Measurements from ENCODE around the gene ALDH5A1.
A peak's percentile ranks its signal among the peaks of the same experiment; 100 is the strongest.
"Not testable (repeated sequence)": the region's sequence is repeated elsewhere in the genome, so short reads cannot be mapped to it uniquely, and the experiment has no call there.

The ALDH5A1 gene

DNA sequence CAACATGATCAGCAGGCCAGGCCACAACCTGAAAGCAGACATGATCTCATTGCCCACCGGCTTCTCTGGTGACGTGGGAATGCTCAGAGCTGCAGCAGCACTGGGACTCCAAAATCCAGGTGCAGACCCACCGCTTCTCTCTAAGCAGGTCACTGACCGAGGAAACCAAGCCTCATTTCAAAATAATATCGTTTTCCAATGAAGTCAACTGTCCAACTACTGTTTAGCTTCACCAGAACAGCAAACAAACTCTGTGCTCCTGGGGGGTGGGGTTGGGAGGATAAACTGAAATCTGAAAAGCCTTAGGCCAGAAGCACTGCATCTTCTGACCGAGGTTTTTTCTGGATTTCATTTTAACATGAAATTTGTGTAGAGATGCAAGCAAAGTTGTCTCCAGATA lies 5.3 kb upstream of the ALDH5A1 start, which contains the start of gene GPLD1:
TSS of gene GPLD1 (minus strand) at position 109 of the 400 bp plus-strand sequence. CDS start at position 42, 67 bp downstream.
- DNase-seq, result no peak

DNA sequence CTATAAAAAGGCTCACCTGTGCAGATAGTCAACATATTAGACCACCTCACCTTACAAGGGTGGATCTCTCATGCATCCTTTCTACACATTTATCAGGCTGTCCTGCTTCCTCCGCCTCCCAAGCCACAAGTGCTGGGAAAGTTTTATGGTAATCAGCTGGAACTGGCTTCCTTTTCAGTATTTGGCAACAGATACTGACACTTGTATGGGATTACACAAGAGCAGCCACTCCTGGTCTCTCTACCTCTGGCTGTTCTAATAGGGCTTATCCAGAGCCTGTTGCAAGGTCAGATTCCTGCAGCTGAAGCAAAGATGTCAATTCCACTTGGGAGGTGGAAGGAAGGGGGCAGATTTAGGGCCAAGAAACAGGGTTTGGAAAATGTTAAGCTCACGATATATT lies 4.9 kb upstream of the ALDH5A1 start:
- DNase-seq, result no peak

DNA sequence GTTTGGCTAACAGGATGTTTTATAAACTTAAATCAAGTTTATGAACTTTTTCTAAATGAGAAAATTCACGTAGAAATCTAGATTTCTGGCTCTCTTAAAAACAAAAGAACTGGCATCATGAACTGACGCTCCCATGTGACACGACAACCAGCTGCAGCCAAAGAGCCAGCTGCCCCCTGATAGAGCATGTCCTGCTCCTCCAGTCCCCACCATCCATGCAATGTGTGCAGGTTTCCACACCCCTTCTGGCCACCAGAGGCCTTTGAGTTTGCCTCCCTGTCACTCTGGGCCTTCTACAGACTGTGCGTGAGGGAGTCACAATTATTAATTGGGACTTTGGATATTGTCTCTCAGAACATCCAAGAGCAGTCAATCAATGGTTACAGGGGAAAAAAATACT lies 3.8 kb upstream of the ALDH5A1 start:
- no peak for DNase-seq

DNA sequence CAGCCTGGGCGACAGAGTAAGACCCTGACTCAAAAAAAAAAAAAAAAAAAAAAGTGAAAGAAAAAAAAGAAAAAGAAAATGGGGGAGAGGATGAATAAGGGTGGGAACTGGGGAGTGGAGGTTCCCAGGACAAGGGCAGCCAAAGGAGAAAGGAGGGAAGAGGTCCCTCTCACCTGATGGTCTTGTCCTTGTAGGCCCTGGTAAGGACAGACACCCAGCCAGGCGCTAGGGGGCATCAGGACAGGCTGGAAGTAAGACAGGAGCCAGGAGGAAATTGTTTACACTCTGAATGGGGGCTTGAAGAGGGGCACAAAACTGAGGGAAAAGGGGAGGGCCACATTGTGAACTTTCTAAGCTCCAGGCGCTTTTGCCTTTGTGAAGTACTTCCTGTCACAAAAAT lies 2.3 kb upstream of the ALDH5A1 start:
- no peak for DNase-seq

DNA sequence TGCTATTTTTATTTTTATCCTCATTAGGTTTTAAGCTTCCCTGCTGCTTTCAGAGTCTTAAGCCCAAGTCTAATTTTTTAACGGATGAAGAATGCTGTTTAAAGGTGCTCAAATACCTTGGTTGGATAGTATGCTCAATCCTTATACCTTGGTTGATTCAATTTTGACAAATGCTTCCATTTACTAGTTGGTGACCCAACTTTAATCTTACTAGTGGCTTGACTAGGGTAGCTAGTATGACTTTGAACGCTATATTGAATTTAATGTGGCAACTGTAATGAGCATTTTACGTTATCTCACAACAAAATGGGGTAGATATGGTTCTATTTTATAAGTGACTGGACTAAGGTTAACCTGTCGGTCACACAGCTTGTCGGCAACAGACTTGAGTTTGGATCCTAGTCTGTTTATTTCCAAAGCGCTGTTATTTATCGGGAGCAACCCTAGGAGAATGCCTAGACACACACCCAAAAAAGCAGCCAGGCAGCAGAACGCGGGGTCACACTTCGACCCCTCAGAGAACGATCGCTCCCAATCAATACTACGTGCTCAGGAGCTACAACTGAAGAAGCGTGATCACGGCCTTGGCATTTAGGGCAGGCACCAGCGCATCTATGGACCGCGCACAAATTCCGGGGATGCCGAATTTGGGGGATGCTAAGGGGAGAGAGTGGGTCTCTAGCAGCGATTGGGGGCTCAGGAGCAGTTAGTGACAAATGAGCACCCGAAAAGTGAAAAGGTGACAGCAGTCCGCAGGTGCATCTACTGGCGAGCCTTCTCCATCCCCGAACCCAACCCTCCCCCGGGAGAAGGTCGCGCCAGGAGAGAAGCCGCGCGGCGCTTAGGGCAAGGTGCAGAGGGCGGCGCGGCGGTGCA lies 586 bp upstream of the ALDH5A1 start:
- DNase-seq, result no peak

DNA sequence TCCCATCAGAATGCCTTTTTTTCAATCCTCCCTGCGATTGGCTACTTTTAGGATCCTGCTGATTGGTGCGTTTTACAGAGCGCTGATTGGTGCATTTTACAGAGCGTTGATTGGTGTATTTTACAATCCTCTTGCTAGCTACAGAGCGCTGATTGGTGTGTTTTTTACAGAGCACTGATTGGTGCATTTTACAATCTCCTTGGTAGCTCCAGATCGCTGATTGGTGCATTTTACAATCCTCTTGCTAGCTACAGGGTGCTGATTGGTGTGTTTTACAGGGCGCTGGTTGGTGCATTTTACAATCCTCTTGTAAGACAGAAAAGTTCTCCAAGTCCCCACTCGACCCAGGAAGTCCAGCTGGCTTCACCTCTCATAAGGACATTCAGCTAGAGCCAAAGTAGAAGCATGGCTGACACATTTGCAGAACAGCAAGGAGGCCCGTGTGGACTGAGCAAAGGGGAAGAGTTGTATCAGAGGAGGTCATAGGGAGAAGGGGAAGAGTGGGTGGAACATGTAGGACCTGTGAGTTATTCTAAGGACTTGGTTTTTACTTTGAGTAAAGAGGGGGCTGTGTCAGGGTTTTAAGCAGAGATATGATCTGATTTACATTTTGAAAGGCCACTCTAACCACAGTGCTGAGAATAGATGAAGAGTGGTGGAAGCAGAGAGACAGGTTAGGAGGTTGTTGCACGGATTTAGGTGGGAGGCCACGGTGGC lies 2.6 kb downstream of the ALDH5A1 start:
- no peak for DNase-seq

DNA sequence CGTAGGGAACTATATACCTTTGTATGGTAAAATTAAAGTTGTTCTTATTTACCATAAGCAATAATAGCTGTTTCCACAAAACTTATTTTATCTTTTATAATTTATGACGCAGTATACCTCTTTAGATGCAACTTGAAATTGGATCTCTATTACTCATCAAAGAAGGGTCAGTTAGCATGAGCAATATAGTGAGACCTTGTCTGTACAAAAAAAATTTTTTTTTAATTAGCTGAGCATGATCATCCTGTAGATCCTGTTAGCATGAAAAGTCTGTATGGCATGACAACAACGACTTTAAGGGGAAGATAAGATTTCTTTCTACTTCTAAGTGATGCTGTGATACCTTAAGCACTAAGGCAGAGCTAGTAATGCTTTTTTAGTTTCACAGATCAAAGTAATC lies 5.9 kb downstream of the ALDH5A1 start:
- no peak for DNase-seq

DNA sequence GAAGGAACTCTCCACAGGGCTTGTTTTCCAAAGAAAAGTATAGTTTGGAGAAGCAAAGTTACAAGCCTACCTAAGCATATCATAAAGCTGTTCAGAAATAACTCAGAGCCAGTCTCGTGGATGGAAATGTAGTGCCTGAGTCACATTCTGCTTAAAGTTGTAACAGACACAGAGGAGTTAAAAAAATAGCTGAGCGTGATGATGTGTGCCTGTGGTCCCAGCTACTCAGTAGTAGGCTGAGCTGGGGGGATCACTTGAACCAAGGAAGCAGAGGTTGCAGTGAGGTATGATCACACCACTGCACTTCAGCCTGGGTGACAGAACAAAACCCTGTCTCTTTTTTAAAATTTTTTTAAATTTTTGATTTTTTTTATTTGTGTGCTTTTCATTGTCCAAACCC lies 6.6 kb downstream of the ALDH5A1 start:
- DNase-seq, result no peak

DNA sequence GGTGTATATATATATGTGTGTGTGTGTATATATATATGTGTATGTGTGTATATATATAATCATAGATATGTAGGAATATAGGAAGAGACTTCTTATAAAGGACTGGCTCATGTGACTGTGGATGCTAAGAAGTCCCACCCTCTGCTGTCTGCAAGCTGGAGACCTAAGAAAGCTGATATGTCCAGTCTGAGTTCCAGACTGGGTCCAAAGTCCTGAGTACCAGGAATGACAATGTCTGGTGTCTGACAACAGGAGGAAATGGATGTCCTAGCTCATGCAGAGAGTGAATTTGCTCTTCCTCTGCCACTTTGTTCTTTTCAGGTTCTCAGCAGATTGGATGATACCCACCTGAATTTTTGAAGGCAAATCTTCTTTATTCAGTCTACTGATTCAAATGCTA lies 7.1 kb downstream of the ALDH5A1 start:
- DNase-seq, result no peak

DNA sequence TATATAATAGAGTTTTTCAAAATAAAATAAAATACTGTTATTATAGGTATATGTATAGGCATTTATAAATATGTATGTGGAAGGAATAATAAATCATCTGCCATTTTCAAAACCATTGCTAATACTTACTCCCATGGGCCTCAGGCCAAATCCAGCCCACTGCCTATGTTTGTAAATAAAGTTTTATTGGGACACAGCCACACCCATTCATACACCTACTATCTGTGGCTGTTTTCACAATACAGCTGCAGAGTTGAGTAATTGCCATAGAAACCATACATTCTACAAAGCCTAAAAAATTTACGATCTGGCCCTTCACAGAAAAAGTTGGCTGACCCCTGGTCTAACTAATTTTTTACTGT lies 9.5 kb downstream of the ALDH5A1 start:
- no peak for DNase-seq

DNA sequence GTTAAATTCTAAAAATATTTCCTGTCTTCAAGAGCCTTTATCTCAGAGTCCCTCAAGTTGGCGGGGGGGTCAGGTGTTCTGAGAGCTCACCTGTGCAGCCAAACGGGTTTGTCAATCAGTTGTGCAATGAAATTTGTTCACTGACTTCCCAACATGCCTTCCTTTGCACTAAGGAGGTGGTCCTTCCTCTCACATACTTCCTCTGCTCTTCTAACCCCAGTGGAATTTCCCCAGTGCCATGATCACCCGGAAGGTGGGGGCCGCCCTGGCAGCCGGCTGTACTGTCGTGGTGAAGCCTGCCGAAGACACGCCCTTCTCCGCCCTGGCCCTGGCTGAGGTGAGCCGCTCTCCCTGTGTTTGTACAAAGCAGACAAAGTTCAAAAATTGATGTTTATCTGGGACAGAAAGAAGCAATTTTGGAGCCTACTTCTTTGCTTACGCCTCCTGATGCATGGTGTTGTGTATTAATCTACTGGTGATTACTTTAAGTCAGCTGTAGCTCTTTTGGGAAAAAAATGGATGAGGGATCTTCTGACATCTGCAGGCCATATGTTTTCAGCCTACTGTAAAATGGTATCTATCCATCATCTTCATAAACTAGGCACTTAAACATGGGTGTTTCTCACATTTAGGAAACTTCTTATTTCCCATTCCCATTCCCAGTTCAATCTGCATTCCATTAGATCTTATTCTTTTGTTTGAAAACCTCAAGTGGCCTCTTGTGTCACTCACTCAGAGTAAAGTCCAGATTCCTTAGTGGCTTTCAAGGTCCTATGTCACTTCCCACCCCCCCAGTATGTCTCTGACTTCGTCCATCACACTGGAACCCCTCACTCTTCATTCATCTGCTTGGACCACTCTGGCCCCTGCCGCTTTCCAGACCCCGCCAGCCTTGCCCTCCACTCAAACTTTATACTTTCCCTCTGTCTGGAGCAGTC lies 10.1 kb downstream of the ALDH5A1 start:
- DNase-seq, result no peak

DNA sequence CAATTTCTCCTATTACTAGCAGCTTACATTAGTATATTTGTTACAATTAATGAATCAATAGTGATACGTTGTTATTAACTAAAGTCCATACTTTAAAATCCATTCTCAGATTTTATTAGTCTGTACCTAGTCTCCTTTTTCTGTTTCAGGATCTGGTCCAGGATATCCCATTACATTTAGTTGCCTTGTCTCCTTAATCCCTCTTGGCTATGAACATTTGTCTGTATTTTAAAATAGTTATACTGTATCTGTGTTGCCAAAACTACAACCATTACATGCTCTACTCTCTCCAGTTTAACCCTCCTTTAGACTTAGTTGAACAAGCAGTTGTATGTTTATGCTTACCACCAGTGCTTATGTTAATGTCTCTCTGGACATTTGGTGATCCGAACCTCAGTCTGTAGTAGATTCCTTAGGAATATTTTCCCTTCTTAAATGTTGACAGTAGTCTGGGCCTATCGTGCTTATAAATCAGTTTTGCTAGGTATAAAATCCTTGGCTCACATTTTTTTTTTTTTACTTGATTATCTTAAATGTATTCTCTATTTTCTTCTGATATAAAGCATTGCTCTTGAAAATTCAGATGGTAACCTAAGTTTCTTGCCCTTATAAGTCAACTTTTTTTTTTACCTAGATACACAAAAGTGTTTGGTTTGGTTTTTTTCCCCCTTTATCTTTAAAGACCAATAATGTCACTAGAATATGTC lies 12.2 kb downstream of the ALDH5A1 start:
- no peak for DNase-seq

DNA sequence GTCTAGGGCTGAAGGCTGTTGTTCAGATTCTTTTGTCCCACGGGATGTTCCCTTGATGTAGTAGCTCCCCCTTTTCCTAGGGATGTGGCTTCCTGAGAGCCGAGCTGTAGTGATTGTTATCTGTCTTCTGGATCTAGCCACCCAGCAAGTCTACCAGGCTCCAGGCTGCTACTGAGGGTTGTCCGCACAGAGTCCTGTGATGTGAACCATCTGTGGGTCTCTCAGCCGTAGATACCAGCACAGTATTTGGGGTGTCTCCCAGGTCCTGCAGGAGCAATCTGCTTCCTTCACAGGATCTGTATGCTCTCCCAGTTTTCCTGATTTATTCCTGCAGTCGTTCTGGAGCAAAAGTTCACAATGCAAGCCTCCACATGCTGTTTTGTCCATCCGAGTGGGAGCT lies 17.2 kb downstream of the ALDH5A1 start:
- DNase-seq, result not testable (repeated sequence)

DNA sequence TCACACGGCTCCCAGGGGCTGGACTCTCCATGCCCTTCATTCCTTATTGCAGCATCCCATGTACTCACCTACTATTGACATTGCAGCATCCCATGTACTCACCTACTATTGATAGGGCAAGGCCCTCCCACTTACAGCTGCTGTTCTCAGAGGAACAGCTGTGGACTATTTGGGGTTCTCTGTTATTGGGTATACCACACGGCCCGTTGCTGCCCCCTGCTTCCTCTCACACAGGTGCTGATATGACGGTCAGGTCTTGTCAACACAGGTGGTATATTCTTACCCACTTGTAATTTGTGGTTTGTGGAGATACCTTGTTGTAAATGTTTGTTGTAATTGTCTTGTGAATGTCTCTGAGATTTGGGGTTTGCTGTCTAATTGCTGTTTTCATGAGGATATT lies 18.8 kb downstream of the ALDH5A1 start:
- DNase-seq, result no peak

DNA sequence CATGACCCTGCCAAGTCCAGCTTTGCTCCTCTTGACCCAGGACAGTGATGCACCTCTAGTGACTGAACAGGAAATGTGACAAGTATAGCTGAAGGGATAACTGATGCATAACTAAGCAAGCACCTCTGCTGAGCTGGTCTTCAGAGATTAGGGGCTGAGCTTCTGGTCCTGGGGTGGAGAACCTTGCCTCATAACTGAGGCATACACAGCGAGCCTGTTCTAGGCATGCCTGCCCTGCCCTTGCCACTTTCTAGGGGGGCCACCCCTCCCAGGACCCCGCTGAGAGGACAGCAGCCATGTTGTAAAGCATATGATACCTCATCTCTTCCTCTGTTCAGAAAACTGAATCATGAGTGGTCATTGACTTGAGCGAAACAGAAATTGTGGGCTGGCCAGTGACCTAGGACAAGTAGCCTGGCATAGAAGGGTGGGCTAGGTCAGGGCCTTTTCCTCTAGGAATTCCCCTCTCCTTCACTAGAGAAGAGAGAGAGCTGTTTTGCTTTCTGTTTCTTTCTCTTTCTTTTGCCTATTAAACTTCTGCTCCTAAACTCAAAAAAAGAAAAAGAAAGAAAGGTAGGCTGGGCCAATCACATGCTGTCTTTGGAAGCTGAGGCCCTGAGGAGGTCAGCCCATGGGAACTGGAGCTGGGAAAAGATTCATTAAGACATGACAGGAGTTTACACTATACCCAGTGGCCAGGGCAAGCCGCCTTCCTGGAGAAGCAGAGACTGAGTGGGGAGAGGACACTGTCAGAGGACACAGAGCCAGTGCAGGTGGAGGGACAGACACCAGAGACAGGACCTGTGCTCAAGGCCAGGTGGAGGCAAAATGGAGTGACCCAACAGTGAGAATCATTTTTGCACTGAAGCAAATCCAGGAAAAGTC lies 23.1 kb downstream of the ALDH5A1 start:
- DNase-seq, result no peak

DNA sequence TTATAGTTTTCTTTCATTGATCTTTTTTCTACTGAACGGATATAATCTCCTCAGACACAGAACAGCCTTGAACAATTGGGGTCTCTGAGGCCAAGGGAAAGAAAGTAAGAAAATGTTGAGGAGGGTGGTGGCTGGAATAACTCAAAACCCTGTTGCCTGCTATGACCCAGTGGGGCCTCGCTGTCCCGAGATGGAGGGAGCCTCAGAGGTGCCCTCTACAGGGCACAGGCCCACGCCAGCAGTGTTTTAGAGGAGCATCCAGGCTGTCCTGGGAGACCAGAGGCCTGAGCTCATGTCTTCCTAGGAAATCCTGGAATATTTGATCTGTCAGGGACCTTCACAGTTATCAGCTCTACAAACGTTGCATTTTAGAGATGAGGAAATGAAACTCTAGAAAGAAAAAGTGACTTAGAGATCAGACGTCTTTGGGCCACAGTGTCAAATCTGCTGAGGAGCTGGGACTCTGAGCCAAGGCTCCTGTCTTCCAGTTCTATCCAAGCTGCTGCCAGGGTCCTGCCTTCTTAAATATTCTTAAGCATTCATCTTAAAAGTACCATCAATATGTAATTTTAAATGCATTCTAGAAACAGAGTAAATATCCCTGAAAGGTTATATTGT lies 26.3 kb downstream of the ALDH5A1 start:
- DNase-seq, result peak; percentile 22

DNA sequence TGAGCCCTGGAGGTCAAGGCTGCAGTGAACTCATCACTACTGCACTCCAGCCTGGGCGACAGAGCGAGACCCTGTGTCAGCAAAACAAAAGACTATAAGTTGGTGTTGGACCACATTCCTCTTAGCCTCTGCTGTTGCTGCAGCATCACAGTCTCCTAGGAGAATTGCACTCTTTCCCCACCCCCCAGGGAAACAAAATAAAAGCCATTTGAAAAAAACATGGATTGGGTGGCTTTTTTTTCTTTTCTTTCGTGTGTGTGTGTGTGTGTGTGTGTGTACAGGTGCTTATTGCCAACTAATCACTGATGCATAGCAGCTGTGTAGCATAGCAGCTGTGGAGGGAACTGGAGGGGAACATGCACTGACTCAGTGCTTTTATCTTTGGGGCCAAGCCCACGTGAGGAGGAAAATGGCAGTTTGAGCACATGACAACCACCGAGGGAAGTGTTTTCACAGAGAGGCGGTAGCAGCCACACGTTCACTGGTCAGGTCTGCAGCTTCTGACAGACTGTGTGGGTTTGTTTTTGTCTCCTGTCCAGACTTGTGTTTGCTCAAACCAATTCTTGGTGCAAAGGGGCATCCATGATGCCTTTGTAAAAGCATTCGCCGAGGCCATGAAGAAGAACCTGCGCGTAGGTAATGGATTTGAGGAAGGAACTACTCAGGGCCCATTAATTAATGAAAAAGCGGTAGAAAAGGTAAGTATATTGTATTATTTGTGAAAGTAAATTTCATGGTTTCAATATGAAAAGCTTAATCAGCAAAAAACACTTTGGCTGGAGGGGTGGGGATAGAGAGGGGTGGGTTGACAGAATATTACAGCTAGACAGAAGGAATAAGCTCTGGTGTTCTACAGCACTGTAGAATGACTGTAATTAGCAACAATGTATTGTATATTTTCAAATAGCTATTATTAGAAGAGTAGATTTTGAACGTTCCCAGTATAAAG lies 27.7 kb downstream of the ALDH5A1 start:
- no peak for DNase-seq

DNA sequence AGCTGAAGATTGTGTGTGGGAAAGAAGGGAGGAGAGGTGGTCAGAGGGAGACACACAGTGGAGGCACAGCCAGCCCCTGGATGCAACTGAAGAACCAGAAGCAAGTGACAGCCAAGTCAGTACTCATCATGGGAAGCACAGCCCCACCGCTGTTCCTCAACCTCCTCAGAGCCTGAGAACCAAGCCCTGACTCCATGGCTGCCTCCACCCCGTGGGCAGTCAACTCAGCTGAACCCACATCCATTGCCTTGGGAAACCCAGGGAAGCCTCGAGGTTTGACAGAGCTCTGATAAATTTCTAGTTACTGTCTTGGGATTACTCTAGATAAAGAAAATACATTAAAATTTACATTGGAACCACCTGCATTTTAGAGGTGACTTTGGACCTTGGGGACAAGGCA lies 29.6 kb downstream of the ALDH5A1 start:
- no peak for DNase-seq

DNA sequence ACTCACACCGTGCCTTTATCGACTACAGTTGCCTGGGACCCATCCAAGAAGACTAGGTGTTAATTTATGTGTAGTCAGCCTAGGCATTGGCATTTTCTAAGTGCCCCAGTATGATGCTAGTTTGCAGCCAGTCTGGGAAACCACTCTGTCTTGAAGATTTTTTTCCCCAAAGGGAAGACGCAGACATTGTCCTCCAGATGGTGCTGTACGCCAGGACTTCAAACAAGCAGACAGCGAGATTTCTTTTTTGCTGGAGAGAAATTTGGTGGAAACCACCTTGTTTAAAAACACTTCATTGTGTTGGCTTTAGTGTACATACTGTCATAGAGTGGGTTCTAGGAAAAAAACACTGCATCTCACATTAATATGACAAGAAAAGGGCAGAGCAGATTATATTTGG lies 30.0 kb downstream of the ALDH5A1 start:
- no peak for DNase-seq

DNA sequence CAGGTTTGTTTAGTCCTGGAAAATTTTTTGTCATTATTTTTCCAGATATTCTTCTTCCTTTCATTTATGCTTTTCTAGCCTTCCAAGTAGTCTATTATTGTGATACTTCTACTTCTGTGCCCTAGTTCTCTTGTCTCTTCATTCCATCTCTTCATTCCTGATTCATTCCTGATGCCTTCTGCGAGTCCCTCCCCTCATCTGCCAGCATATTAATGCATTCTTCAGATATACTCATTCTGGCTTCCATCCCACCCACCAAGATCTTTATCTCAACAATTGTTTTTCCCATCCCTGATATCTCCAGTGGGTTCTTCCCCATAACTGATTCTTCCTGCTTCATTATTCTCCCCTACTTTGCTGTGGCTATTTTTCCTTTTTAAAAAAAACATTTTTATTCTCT lies 35.2 kb downstream of the ALDH5A1 start:
- no peak for DNase-seq

Measured in NK-92 treated with Interleukin-12 subunit alpha and Interleukin-12 subunit beta, amount 100 ng/mL, for 24 hours (cell line).